ENCODE results near the gene LYPLAL1. TPM values are rescaled to one million over a fixed set of nuclear protein-coding genes. Genes with fewer than 3 reads are reported as not detected.

LYPLAL1 gene
- total and polyA plus RNA-seq, 2 of the 13 experiments (the other 11 are each of a cell fraction or from before 2014, with no cell fraction given), result 17.0 to 31.6 TPM

DNA sequence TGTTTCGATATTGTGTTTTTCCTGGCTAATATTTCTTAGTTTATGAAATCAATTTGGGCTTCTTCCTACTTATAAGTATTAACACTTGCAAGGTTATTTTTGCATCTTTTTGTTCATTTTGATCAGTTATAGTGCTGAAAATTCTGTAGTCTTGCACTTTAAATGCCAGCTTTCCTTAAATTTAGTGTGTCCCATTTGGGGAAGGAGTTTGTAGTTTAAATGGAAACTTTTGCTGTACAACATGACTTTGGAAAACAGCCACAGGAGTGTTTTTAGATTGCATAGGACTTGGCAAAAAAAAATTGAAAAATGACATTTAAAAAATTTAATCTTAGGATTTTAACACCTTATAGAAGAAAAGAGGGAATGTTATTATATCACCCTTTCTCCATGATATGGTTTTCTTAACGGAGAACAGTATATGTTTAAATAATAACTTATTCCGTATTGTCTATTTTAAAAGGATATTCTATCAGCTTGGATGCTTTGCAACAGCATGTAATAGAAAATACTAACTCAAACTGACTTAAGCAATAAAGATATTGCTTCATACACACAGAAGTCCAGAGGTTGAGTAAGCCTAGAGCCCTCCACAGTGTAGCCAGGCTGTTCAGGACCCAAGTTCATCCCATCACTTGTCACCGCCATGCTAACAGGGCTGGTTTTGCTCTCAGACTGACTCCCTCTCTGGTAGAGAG, 53.8 kb downstream of the LYPLAL1 start:
- no peaks in the 10 kb centered on the region for H3K27me3 ChIP-seq (ENCODE audit: control insufficient read depth in 1 of 2, insufficient read depth in 2 of 2, low read length in 2 of 2)
- in situ Hi-C loops (cut with HindIII; ENCODE audit: extremely low pct_ligation_motif_present, low pct_unique_long_range_greater_than_20kb) (no loop called here), intact Hi-C loops (cut with micrococcal nuclease; ENCODE audit: unreplicated experiment) (no loop called here)
- no peaks in the 10 kb centered on the region for H3K9me3 ChIP-seq (ENCODE audit: low read length)
- H3K27ac ChIP-seq (ENCODE audit: extremely low read length, insufficient read depth, low read length), result no peak overlapping the region
- no peaks in the 10 kb centered on the region for H4K20me1 ChIP-seq (ENCODE audit: insufficient read depth, low read length)
- TF ChIP-seq PBX2 (CRISPR knock-in tag; IDR thresholded peaks at IDR 0.05) (no peak), CEBPB (IDR thresholded peaks at IDR 0.05; ENCODE audit: borderline replicate concordance, low read depth, low read length) (peak; percentile 86), ZNF777 (CRISPR knock-in tag; IDR thresholded peaks at IDR 0.05) (no peak), SP140L (CRISPR knock-in tag; IDR thresholded peaks at IDR 0.05; ENCODE audit: borderline replicate concordance) (no peak), PHF8 (CRISPR knock-in tag; IDR thresholded peaks at IDR 0.05) (no peak), ZNF230 (CRISPR knock-in tag; IDR thresholded peaks at IDR 0.05) (no peak), HNF4A (CRISPR knock-in tag; IDR thresholded peaks at IDR 0.05) (peak; percentile 33; the same call in 1 of the 2 replicates), CEBPG (CRISPR knock-in tag; IDR thresholded peaks at IDR 0.05) (peak; percentile 61), ZNF432 (CRISPR knock-in tag; IDR thresholded peaks at IDR 0.05; ENCODE audit: borderline replicate concordance) (no peak), STAG1 (CRISPR knock-in tag; IDR thresholded peaks at IDR 0.05) (no peak), NRL (CRISPR knock-in tag; IDR thresholded peaks at IDR 0.05; ENCODE audit: borderline replicate concordance) (no peak), ZNF766 (CRISPR knock-in tag; IDR thresholded peaks at IDR 0.05; ENCODE audit: borderline replicate concordance) (no peak), SIX1 (CRISPR knock-in tag; IDR thresholded peaks at IDR 0.05; ENCODE audit: borderline replicate concordance) (no peak), MAFG (CRISPR knock-in tag; IDR thresholded peaks at IDR 0.05) (no peak)
- TF ChIP-seq, protein P1, sequence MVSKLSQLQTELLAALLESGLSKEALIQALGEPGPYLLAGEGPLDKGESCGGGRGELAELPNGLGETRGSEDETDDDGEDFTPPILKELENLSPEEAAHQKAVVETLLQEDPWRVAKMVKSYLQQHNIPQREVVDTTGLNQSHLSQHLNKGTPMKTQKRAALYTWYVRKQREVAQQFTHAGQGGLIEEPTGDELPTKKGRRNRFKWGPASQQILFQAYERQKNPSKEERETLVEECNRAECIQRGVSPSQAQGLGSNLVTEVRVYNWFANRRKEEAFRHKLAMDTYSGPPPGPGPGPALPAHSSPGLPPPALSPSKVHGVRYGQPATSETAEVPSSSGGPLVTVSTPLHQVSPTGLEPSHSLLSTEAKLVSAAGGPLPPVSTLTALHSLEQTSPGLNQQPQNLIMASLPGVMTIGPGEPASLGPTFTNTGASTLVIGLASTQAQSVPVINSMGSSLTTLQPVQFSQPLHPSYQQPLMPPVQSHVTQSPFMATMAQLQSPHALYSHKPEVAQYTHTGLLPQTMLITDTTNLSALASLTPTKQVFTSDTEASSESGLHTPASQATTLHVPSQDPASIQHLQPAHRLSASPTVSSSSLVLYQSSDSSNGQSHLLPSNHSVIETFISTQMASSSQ (IDR thresholded peaks at IDR 0.05; ENCODE audit: low read depth), result no peak
- TF ChIP-seq, protein P1 (CRISPR knock-in tag; IDR thresholded peaks at IDR 0.05; ENCODE audit: borderline replicate concordance), result no peak
- TF ChIP-seq, protein P2, sequence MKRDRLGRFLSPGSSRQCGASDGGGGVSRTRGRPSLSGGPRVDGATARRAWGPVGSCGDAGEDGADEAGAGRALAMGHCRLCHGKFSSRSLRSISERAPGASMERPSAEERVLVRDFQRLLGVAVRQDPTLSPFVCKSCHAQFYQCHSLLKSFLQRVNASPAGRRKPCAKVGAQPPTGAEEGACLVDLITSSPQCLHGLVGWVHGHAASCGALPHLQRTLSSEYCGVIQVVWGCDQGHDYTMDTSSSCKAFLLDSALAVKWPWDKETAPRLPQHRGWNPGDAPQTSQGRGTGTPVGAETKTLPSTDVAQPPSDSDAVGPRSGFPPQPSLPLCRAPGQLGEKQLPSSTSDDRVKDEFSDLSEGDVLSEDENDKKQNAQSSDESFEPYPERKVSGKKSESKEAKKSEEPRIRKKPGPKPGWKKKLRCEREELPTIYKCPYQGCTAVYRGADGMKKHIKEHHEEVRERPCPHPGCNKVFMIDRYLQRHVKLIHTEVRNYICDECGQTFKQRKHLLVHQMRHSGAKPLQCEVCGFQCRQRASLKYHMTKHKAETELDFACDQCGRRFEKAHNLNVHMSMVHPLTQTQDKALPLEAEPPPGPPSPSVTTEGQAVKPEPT (CRISPR knock-in tag; IDR thresholded peaks at IDR 0.05; ENCODE audit: low read depth), result no peak
- peak; percentile 50; the same call in 2 of the 3 replicates for ATAC-seq
- H3K4me3 ChIP-seq (replicated peaks in 1 of 3; ENCODE audit: insufficient read depth in 1 of 3, low read depth in 2 of 3, low read length in 3 of 3), result no peak overlapping the region
- H3K4me1 ChIP-seq (ENCODE audit: insufficient read depth, low read length), result no peaks in the 10 kb centered on the region
- no peak overlapping the region for H3K9ac ChIP-seq (ENCODE audit: insufficient read depth, low read depth, low read length)
- no peak for FAIRE-seq
- H3K4me2 ChIP-seq (ENCODE audit: low read depth, low read length), result no peak overlapping the region
- POLR2A ChIA-PET, result no interaction called here
- no peak overlapping the region for H2AFZ ChIP-seq (ENCODE audit: low read length)
- CTCF ChIA-PET (ENCODE audit: low intra/inter-chr PET ratio, low total read pairs), result no interaction called here
- no TSS peak for BruUV-seq (replicated peaks)
- whole genome bisulfite sequencing (ENCODE audit: low lambda C conversion rate), result 71% methylated on average over 4 of the region's 4 CpGs
- no peak for DNase-seq (ENCODE audit: low spot score)
- H3K79me2 ChIP-seq (ENCODE audit: insufficient read depth, low read length), result no peaks in the 10 kb centered on the region
- no peaks in the 10 kb centered on the region for H3K36me3 ChIP-seq (replicated peaks in 1 of 2; ENCODE audit: control insufficient read depth in 1 of 2, insufficient read depth in 2 of 2, low read length in 2 of 2)
